Thoracic aorta (tissue), 2 donors: ENCODE measurements around the gene PSD2. TPM values are rescaled to one million over a fixed set of nuclear protein-coding genes. Genes with fewer than 3 reads are reported as not detected.
"Not testable (repeated sequence)": the region's sequence is repeated elsewhere in the genome, so short reads cannot be mapped to it uniquely, and the experiment has no call there.

ENCODE experiments used
- ATAC-seq: fragments of 150-250 bp; one replicate; pipeline ENCODE4 v1.8.0; 2017; ENCODE audit warnings: low read depth; ENCODE audit not compliant: insufficient number of reproducible peaks, low FRiP score
- DNase-seq: peaks from one replicate; pipeline ENCODE4 v3.0.0-alpha.2; 2020; ENCODE audit warnings: low spot score
- H3K27ac ChIP-seq, 2 donors: fragments of 200-600 bp; sonication (generic); 1 replicate in 1 of 2; 2 replicates in 1 of 2; pipeline ENCODE4 v1.5.1; 2016; ENCODE audit warnings: mild to moderate bottlenecking in 2 of 2, moderate library complexity in 2 of 2
- H3K27me3 ChIP-seq: fragments of 200-600 bp; sonication (generic); replicated peaks from 2 replicates; pipeline ENCODE4 v1.6.0; 2016; ENCODE audit warnings: mild to moderate bottlenecking; ENCODE audit not compliant: insufficient read depth
- H3K36me3 ChIP-seq: fragments of 200-600 bp; sonication (generic); one replicate; pipeline ENCODE4 v1.5.1; 2016
- H3K4me1 ChIP-seq, 2 donors: fragments of 200-600 bp; sonication (generic); 1 replicate in 1 of 2; 2 replicates in 1 of 2; pipeline versions ENCODE4 v1.5.1 to v1.6.0; 2016; ENCODE audit warnings: low read depth in 2 of 2, mild to moderate bottlenecking in 1 of 2; ENCODE audit not compliant: control insufficient read depth in 1 of 2
- H3K4me3 ChIP-seq: fragments of 200-600 bp; sonication (generic); 2 replicates; pipeline ENCODE4 v1.5.1; 2016; ENCODE audit warnings: mild to moderate bottlenecking
- H3K9me3 ChIP-seq: fragments of 200-600 bp; sonication (generic); 2 replicates; pipeline ENCODE4 v1.5.1; 2016
- CTCF ChIP-seq: fragments of 200-600 bp; sonication (generic); IDR thresholded peaks from one replicate; pipeline ENCODE4 v1.5.1; 2019; ENCODE audit warnings: antibody characterized with exemption
- total RNA-seq, 2 donors: library from RNA; depleted of rRNA; stranded (reverse); fragments of >200 nt; gene quantifications; one replicate each; pipeline versions ENCODE4 v1.1.0 to v1.2.3, GENCODE V29; 2016

Gene PSD2
- total RNA-seq, 2 donors from 2014 or later: 0.14 to 0.41 TPM

DNA sequence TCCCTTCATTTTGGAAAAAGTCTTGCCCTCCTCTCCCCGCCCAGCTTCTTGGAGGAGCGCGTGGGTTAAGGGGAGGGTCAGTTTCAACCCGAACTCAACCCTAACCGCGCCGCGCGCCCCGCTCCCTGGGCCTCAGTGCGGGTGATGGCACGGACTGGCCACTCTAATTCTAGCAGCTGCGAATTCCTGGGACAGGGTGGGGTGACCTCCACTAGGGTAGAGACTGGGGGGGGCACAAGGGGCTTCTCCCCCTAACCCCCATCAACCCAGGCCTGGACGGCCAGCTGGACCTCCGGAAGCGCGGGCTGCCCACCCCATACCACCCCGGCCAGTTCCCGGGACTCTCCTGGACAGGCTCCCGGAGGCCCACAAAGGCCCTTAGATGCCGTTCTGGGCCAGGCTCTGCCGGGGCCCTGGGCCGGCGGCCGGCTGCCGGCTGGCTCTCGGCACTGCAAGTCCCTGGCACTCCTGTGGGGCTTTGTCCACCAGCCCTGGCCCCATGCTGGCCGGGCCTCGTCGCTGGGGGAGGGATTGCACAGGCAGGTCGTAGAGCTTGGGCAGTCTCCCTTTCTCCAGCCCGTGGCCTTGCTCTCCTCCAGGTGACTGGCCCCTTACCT lies 7.2 kb upstream of the PSD2 start:
- Histone ChIP-seq H3K27ac (peak overlapping the region; percentile 85 to 95), H3K36me3 (no peaks in the 10 kb centered on the region), H3K4me3 (peak overlapping the region; percentile 94), H3K4me1 (peaks cover 4 to 8% of the 10 kb centered on the region in 2 donors), H3K27me3 (no peaks in the 10 kb centered on the region), H3K9me3 (no peaks in the 10 kb centered on the region)
- DNase-seq: no peak
- no peak for ATAC-seq
- TF ChIP-seq CTCF: no peak

DNA sequence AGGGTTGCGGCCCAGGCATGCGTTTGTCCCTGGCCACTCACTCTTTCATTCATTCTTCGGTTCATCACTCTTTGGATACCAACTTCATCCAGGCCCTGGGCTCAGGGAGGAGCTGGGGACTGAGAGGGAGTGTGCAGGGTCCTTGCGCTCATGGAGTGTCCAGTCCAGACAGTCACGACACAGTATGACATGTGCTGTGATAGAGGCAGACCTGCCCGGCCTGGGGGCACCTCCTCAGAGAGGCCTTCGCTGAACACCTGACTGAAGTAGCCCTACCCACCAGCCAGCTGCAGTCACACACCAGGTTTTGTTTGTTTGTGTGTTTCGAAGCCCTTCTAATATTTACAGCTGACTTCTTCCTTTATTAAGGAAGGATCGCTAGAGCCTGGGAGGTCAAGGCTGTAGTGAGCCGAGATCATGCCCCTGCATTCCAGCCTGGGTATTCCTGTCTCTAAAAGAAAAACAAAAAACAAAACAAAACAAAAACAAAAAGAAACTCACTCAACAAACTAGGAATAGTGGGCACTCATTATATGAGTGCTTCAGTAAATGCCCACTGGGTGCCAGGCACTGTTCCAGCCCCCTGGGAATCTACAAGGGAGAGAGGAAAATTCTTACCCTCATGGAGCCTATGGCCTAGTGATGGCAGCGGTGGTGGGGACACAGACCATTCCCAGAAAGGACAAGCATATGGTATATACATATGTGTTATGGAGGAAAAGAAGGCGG lies 6.3 kb upstream of the PSD2 start:
- H3K4me1 ChIP-seq: peaks cover 4 to 8% of the 10 kb centered on the region in 2 donors
- H3K27me3 ChIP-seq: no peaks in the 10 kb centered on the region
- no peak overlapping the region for H3K4me3 ChIP-seq
- H3K9me3 ChIP-seq: no peaks in the 10 kb centered on the region
- no peak for TF ChIP-seq CTCF
- DNase-seq (no peak), ATAC-seq (no peak)
- H3K36me3 ChIP-seq: no peaks in the 10 kb centered on the region
- peak overlapping the region; percentile 85 to 95 for H3K27ac ChIP-seq

DNA sequence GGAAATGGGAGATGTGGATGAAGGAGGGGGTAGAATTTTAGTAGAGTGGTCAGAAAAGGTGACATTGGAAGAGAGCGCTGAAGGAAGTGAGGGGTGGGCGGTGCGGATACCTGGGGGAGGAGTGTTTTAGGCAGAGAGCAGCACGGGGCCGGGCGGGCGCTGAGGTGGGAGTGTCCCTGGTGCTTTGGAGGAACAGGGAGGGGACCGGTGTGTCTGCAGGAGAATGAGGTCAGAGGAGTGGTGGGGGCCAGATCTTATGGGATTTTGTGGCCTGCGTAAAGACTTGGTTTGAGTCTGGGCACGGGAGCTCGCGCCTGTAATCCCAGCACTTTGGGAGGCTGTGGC lies 5.8 kb upstream of the PSD2 start:
- ATAC-seq: no peak
- no peaks in the 10 kb centered on the region for H3K27me3 ChIP-seq
- H3K27ac ChIP-seq: no peak overlapping the region
- no peaks in the 10 kb centered on the region for H3K9me3 ChIP-seq
- H3K36me3 ChIP-seq: no peaks in the 10 kb centered on the region
- no peak overlapping the region for H3K4me3 ChIP-seq
- H3K4me1 ChIP-seq: peaks cover 4 to 9% of the 10 kb centered on the region in 2 donors
- no peak for DNase-seq
- no peak for TF ChIP-seq CTCF

DNA sequence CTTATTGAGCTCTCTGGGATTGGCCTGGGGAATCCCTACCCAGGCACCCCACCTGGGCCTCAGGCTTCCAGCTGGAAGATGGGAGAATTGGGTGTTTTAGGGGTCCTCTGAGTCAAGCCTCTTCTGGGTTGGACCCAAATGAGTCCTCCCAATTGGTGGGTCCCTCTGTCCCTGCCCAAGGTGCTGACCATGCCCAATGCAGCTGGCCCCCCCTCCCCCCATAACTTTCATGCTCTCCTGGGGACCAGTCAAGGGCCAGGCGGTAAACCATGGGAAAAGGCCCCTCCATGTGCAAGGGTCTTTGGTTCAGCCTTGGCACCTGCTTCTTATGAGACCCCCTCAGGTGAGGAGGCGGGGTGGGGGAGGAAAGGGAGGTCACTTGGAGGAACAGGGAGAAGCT lies 3.4 kb upstream of the PSD2 start:
- Histone ChIP-seq H3K36me3 (no peaks in the 10 kb centered on the region), H3K4me1 (peaks cover 10 to 23% of the 10 kb centered on the region in 2 donors), H3K27ac (no peak overlapping the region), H3K9me3 (no peaks in the 10 kb centered on the region), H3K4me3 (no peak overlapping the region), H3K27me3 (no peaks in the 10 kb centered on the region)
- DNase-seq: no peak
- no peak for ATAC-seq
- no peak for TF ChIP-seq CTCF

GRCh38 chr5:139792655-139793054 lies 3.0 kb upstream of the PSD2 start:
- peaks cover 10 to 23% of the 10 kb centered on the region in 2 donors for H3K4me1 ChIP-seq
- not testable (repeated sequence) for H3K27ac ChIP-seq, ATAC-seq, H3K27me3 ChIP-seq, DNase-seq, H3K9me3 ChIP-seq, H3K36me3 ChIP-seq, H3K4me3 ChIP-seq
